WTC11 (cell line): ENCODE data around the gene GLRA1.

Experiments
- IRF2 ChIP-seq: sonication (generic); formaldehyde crosslinking; IDR thresholded peaks from 2 replicates; pipeline ENCODE4 v1.8.0; 2022; ENCODE audit warnings: low read depth, missing genetic modification reagents, borderline replicate concordance
- SP1 ChIP-seq: sonication (generic); formaldehyde crosslinking; conservative IDR thresholded peaks from 2 replicates; pipeline ENCODE4 v1.8.1; 2022; ENCODE audit warnings: missing genetic modification reagents
- ZBTB21 ChIP-seq: sonication (generic); formaldehyde crosslinking; IDR thresholded peaks from 2 replicates; pipeline ENCODE4 v1.8.1; 2023; ENCODE audit warnings: mild to moderate bottlenecking, missing genetic modification reagents, borderline replicate concordance
- ZNF232 ChIP-seq: sonication (generic); formaldehyde crosslinking; IDR thresholded peaks from 2 replicates; pipeline ENCODE4 v1.8.0; 2022; ENCODE audit warnings: mild to moderate bottlenecking, missing genetic modification reagents
- ZNF512 ChIP-seq: sonication (generic); formaldehyde crosslinking; IDR thresholded peaks from 2 replicates; pipeline ENCODE4 v1.8.1; 2022; ENCODE audit warnings: missing genetic modification reagents, borderline replicate concordance
- TF ChIP-seq, protein P1 (sequence below): sonication (generic); formaldehyde crosslinking; IDR thresholded peaks from 2 replicates; pipeline ENCODE4 v1.8.1; 2022; ENCODE audit warnings: low read depth, missing genetic modification reagents, borderline replicate concordance
- TF ChIP-seq, protein P2 (sequence below): fragments of 200-600 bp; IDR thresholded peaks from 2 replicates; pipeline ENCODE4 v1.8.0; 2022; ENCODE audit warnings: antibody characterized with exemption

GRCh38 chr5:151825445-151825844, 99.2 kb downstream of the GLRA1 start:
- TF ChIP-seq, protein P1, sequence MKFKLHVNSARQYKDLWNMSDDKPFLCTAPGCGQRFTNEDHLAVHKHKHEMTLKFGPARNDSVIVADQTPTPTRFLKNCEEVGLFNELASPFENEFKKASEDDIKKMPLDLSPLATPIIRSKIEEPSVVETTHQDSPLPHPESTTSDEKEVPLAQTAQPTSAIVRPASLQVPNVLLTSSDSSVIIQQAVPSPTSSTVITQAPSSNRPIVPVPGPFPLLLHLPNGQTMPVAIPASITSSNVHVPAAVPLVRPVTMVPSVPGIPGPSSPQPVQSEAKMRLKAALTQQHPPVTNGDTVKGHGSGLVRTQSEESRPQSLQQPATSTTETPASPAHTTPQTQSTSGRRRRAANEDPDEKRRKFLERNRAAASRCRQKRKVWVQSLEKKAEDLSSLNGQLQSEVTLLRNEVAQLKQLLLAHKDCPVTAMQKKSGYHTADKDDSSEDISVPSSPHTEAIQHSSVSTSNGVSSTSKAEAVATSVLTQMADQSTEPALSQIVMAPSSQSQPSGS = no peak
- TF ChIP-seq IRF2 (CRISPR knock-in tag) (no peak), ZNF232 (CRISPR knock-in tag) (no peak), ZNF512 (CRISPR knock-in tag) (no peak), ZBTB21 (CRISPR knock-in tag) (no peak), SP1 (CRISPR knock-in tag) (no peak)
- TF ChIP-seq, protein P2, sequence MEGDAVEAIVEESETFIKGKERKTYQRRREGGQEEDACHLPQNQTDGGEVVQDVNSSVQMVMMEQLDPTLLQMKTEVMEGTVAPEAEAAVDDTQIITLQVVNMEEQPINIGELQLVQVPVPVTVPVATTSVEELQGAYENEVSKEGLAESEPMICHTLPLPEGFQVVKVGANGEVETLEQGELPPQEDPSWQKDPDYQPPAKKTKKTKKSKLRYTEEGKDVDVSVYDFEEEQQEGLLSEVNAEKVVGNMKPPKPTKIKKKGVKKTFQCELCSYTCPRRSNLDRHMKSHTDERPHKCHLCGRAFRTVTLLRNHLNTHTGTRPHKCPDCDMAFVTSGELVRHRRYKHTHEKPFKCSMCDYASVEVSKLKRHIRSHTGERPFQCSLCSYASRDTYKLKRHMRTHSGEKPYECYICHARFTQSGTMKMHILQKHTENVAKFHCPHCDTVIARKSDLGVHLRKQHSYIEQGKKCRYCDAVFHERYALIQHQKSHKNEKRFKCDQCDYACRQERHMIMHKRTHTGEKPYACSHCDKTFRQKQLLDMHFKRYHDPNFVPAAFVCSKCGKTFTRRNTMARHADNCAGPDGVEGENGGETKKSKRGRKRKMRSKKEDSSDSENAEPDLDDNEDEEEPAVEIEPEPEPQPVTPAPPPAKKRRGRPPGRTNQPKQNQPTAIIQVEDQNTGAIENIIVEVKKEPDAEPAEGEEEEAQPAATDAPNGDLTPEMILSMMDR = peak; percentile 79
